IPS-NIHi7 (cell line): ENCODE data around the gene ENOX1.
"Not testable (repeated sequence)": the region's sequence is repeated elsewhere in the genome, so short reads cannot be mapped to it uniquely, and the experiment has no call there.

ENCODE experiments used
- DNase-seq: peaks from one replicate; pipeline ENCODE4 v3.0.0; 2012; ENCODE audit warnings: mixed read lengths; ENCODE audit errors: extremely low spot score

Gene ENOX1

DNA sequence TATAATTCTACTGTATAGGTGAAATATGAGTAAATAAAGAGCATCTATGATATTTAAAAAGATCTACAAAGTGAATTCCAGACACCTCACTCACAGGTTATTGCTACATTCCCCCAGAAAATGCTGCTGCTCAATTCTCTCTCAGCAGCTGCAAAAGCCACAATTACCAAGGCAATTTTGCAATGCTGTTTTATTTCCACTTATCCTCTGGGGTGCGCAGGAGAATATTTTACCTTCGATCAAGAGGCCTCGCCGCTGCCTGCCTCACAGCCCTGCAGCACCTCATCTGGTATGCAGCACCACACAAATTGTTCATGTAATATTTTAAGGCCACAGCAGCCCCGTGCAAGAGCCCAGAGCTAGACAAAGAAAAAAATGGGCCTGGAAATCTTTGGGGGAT, 430.2 kb downstream of the ENOX1 start:
- no peak for DNase-seq

DNA sequence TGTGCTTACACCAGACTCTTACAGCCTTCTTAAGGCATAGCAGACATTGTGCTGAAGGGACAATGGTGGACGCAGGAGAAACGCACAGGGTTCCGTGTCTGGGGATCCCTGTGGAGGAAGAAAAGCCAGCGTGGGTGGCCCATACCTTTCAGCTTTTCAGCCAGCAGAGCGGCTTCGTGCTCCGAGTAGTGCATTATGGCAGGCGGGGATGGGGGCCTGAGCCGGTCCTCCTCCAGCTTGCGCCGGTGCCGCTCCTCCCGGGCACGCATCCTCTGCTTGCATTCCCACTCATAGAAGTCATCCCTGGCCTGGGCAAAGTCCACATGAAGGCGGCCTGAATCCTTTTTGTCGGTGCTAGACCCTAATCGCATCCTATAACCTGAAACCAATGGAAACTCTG, 431.0 kb downstream of the ENOX1 start:
- no peak for DNase-seq

DNA sequence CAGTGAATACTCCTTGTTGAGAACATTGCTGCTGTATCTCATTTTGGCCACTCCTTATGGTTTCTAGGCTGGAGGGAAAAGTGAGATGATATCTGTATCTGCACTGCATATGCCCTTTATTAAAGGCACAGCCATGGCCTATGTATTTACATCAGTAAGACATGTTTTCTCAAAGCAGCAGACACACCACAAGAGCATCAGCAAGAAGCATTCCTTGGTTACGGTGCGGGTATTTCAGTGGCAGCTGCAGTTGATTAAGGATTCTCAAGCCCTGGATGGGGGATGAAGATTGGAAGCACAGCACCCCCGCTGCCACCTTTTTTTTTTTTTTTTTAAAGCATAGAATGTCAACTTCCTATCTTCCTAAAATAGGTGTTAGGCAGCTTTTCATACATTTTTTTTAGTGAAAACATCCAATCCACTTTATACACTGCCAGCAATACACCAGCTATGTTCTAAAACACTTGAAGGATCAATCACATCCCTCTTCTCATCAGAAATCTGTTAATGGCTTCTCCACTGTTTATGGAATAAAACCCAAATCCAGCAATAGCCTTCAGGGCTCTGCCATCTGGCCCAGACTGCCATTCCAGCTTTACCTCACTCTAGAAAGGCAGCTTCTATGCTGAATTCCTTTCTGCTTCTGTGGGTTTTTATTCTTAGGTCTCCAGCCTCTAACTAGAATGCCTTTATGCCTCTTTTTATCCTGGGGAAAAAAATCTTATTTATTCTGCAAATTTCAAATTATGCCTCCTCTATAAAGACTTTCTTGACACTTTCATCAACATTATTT, 432.4 kb downstream of the ENOX1 start:
- DNase-seq = no peak

DNA sequence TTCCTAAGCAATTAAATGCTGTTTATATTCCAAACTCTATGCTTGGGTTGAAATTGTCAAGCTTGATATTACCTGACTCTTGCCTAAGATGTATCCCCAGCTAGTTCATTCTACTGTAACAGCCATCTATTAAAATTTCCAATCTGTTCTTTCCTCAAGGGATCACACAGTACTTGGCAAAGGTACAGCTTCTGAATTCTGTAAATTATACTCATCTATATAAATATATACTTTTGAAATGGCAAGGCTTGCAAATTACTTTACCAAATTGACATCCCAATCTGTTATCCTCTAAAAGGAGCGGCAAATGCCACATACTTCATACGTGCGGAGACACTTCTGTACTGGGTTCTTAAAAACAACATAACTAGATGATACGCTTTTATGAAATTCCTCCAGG, 433.1 kb downstream of the ENOX1 start:
- DNase-seq = no peak

DNA sequence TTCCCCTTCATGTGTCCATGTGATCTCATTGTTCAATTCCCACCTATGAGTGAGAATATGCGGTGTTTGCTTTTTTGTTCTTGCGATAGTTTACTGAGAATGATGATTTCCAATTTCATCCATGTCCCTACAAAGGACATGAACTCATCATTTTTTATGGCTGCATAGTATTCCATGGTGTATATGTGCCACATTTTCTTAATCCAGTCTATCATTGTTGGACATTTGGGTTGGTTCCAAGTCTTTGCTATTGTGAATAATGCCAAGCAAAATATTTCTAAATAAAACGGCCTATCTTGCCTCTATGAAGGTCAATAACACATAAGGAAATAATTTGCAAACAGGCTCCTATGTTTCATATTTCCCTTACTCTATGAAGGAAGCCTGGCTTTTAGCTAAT, 435.2 kb downstream of the ENOX1 start:
- not testable (repeated sequence) for DNase-seq

DNA sequence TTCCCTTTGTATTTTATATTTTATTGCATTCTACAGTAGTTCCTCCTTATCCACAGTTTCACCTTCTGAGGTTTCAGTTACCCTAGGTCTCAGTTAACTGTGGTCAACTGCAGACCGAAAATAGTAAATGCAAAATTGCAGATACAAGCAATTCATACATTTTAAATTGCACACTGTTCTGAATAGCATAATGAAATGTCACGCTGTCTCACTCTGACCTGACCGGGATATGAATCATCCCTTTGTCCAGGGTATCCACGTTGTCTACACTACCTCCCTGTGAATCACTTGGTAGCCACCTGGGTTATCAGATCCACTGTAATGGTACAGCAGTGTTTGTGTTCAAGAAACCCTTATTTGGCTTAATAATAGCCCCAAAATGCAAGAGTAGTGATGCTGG, 438.4 kb downstream of the ENOX1 start:
- no peak for DNase-seq

DNA sequence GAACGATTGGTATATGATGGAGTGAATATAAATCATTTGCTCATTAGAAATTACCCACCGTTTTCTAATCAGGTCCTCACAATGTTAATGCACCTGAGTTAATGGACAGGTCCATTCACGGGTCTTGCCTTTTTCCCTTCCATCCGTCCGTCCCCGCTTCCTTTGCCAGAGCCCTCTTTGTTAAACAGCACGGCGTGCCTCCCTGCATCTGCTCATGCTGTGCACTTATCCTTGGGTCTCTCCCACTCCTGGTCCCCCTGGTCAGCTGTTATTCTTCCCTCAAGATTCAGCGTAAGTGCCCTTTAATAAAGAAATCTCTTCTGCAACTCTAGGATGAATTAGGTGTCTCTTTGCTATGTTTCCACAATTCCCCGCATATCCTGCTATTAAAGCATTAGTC, 438.9 kb downstream of the ENOX1 start:
- no peak for DNase-seq

DNA sequence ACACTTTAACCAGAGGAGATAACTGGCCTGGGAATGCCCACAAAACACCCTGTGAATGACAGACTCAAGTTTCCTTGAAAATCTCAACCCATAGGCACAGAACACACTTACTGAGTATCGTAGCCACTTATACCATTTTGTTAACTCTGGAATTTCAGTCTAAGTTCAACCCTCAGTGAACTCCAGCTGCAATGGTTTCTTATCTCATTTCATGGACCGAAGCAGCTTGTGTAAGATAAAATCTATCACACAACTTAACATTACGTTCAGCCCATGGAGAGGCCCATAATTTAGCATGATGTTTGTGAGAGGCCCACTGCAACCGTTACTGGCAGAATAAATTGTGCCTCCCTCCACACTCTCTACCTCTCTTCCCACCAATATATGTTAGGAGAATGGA, 440.3 kb downstream of the ENOX1 start:
- no peak for DNase-seq

DNA sequence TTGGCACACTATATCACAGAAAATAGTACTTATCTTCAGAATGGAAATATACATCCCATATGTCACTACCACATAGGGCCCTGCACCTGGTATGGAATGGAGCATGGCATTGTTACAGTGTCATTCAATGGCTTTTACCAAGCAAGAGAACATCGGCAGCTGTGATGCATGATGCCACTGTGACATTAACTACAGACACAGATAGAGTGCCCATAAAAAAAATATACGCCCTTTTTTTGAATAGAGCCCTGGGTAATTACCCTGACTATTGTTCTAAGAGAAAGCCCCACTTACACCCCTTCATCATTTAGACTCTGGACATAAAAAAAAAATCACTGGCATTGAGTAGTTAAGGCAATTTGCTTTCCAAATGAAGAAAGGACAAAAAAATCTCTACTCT, 443.1 kb downstream of the ENOX1 start:
- DNase-seq = no peak

DNA sequence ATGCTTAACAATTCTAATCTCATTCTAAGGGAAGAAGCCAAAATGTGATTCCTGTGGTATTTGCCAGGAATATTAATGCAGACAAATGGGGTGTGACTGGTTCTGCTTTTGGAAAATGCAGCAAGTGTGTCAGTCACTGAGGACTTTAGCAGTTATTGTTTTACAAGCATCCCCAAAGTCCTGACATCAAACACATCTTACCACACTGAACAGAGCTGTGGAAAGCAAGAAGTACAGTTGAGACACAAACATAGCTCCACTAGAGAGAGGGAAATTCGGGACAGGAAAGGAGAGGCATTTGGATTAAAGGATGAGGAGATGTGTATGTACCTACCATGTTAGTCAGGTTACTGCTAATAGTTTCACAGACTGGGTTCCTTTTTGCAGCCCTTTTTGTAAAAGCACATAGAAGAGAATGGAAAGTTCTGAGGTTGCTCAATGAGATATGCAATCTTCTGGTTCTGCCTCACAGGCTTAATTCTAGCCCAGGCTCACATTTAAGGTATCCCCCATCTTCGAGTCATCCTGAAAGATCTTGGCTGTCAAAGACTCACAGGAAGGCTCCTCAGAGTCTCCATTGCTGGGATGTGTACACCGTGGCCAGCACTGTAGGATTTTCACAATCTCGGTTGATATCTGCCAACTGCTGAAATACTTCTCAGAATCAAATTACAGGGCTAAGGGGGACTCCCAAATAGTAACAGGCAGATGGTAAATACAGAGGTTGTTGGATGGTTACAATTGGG, 446.8 kb downstream of the ENOX1 start:
- no peak for DNase-seq

DNA sequence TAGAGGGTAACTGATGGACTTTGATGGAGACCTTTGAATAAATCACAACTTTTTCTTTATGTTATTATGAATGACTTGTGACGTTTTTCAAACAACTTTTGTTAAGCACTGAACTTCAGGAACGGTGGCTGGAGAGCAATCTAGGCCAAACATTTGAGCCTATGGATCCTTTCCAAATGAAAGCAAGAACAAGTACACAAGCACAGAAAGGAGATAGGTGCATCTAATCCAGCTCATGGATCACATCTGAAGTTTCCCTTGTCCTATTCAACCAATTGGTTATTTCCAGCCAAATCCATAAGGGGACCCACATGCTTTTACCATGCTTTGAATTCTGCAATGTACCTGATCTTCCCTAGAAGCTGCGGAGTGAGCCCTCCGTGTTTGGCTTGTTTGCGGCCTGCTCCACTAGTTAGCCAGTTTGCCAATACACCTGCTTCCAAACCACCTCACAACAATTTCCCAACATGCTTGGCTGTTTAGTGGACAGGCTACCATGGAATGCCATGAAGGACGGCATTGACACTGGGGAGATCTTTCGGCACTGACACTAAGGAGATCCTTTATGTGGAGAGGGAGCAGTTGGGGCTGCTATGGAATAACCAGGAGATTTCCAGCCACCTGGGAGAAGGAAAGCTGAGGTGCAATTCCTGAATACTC, 447.5 kb downstream of the ENOX1 start:
- DNase-seq = no peak

DNA sequence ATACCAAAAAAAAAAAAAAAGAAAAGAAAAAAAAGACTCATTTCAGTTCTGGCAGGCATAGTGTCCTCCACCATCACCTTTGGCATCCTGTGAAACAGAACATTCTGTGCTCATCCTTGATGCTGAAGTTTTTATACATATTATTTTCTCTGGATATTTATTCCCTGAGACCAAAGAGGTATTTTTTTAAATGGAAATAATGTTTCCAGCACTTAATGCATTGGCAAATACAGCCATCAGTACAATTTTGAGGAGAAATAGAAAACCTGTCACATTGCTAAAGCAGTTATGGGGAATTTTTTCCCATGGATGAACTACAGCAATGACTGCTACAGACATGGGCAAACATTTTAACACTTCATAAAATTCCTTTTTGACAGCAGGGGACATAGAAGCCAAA, 451.0 kb downstream of the ENOX1 start:
- DNase-seq = no peak

DNA sequence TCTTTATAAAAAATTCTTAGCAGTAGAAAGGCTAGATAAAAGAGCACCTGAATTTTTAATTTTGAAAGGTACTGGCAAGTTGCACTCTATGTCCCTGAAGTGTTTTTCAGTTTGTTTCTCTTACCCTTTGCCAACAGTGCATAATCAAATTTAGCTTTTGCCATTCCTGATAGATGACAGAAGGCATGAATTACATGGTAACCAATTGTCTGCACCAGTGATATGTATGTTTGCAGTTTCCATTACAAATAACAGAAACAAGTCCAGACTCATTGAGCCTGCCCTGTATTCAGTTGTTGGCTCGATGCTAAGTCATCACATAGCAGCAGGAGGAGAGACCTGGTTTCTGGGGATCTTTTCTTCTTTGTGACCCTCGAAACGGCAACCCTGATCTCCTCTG, 453.6 kb downstream of the ENOX1 start:
- DNase-seq = no peak

DNA sequence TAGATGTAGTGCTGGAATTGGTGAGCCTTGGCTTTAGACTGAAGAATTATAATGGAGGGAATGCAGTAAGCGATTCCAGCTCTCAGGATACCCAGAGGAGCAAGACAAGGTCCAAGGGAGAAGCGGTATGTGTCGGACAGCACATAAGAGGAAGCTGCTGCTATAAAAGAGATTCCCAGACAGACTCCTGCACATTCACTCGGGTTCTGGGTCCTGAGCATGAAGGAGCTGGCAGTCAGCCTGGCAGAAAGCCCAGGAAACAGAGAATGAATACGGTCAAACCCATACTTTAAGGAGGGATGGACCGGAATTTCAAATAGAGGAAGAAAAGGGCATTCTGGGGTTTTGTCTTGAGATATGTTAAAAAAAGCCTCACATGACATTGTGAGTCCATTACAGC, 455.1 kb downstream of the ENOX1 start:
- DNase-seq = no peak

DNA sequence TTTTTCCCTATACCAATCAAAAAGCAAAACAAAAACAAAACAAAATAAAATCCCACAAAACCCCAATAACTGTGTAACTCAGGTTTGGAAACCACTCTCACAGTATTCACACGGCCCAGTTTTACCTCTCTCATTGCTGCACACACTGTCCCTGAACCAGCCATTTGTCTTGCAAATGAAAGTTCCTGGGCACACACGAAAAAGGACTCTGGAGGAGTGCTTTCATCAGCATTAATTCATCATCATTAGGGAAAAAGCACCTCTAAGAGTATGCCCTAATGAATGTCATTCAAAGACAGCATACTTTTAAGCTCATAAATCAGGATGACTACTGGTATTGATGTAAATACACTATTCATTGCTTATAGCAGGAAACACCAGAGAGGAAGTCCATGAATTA, 457.1 kb downstream of the ENOX1 start:
- DNase-seq = no peak

DNA sequence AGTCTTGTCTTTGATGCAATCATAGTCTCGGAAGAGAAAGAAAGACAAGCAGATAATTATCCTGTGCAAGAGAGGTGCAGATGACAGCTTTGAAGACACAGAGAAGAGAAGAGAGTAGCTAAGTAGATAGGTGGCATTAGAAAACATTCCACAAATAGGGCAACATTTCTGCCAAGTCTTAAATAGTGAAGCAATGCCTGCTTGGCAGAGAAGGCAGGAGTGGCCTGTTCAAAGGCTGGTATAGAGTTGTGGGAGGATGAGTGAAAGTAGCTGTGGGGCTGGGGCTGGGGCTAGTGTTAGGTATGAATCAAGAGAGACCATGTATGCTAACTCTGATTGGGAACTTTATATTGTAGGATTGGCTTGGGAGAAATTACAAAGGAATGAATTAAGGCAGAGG, 457.9 kb downstream of the ENOX1 start:
- no peak for DNase-seq

DNA sequence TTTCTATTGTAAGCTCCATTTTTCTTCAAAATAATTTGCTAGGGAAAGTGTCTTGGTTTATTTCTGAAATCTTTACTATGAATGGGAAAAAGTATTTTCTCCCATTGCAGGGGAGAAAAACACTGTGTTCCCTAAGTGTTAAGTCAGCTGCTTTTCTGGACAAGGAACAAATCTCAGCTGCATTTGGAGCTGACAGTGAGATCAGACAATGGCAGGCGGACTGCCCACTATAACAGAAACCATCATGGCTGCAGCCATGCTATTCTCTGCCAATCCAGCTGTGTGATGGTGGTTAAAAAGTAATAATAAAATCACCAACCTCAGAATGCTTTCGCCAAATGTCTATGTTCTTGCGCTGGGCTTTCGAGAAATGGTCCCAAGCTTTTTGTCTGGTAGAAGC, 460.7 kb downstream of the ENOX1 start:
- no peak for DNase-seq

DNA sequence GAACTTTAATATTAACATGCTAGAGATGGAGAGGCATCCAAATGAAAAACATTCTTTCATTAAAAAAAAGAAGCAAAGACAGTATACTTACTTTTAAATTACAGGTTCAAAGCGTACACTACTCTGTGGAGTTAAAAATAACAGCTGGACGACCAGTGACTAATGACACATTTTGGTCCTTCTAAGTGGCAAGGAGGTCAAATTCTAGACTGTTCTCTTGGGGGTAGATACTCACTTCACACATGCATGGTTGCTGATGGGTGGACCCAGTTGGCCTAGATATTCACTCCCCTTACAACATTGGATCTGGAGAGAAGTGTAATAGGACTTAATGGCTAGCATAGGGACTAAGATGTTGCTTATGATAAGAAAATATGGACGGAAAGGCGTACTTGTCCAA, 461.1 kb downstream of the ENOX1 start:
- DNase-seq = no peak

DNA sequence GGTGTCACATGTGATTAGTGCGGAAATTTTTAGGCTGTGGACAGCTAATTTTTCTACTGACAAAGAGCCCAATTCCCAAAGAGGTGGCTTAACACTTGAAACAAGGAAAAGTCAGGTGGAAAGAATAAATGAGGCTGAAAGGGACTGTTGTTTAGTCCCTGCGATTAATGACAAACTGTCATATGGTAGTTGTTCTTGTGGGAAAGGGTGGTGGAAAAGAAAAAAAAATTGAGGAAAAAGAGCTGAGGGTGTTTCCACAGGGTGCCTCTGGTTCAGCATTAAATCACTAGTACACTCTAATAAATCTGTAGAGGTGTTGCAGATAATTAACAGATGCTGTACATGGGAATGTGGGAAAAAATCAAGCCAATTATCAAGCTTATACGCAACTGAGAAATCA, 462.6 kb downstream of the ENOX1 start:
- no peak for DNase-seq

DNA sequence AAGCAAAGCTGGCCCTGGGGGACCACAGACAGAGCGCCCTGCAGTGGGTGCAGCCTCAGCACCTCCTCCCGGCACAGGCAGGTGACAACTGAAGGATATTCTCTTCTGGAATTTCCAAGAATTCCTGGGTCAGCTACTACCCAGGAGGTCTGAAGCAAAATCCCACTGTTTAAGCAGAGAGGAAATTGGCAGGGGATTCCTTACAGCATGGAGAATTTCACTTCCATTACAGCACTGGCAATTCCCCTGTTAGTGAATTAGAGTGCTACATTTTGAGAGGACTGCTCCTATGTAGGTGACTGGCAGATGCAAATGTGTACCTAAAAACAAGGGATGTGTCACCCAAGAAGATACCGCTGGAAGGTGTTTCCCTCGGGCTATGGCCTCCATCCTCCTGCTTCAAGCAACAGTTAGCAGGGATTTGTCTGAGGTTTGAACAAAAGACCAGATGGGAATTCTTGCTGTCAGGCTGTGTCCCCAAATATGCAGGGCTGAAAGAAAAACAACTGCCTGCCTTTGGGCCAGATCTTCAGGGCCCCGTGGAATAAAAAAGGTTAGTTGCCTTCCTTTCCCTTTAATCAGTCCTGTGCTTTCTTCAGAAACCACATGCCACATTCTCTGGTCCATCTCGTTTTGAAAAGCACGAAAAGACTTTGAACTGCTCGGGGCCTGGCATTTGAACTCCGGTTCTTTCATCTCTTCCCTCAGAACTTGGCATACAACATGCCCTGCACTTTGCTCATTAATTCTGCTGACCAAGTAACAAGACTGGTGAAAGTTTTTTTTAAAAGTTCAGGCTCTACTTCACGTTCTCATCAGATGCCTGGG, 466.9 kb downstream of the ENOX1 start:
- DNase-seq = no peak

DNA sequence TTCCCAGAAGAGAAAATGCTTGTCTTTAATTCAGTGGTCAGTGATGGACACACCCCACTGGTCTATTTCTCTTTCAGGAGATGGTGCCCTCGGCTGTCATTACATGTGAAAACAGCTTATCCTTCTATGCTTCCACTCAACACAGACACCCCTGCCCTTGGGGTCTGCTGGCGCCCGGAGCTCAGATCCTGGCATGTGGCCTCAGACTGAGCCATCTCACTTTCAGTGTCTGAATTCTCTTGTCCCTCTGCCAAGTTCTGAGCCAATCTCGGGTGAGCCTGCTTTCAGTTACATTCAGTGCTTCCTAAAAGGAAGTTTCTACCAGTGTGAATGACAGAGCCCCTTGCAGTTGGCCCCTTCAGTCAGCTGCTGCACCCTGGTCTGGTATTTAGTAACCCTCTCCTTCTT, 469.8 kb downstream of the ENOX1 start:
- no peak for DNase-seq

DNA sequence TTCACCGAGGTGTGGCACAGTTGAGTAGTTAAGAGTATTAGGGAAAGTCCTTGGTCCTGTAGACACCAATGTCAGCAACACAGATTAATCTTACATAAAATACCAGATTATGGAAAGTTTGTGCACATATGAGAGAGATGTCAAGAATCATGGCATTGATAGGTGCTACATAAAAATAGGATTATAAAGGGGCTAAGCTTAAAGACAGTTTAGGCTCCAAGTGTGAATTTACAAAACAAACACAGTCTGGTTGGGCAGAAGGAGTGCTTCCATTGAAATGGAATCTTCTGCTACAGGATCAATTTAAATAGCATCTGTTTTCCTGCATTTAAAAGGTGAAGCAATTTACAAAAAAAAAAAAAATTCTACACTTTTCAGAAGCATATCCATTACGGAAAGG, 470.5 kb downstream of the ENOX1 start:
- no peak for DNase-seq
